Right lobe of liver (tissue), 4 donors: ENCODE data around the gene CCDC51.

Experiments used
- CTCF ChIP-seq, 4 donors: fragments of 200-600 bp in 3 of 4; fragments of 450-650 bp in 1 of 4; IDR thresholded peaks; one replicate each; pipeline versions ENCODE4 v1.5.1 to v1.8.0; 2016 to 2022; ENCODE audit warnings: antibody characterized with exemption in 4 of 4, mild to moderate bottlenecking in 2 of 4
- POLR2A ChIP-seq: fragments of 450-650 bp; IDR thresholded peaks from one replicate; pipeline ENCODE4 v1.6.1; 2017; ENCODE audit warnings: antibody characterized with exemption, mild to moderate bottlenecking
- donor health status: DM: no; HTN: no; CAD: no.
- donor health status: DM: no; HTN: no; CAD: no.
- donor health status: DM: no; HTN: yes; CAD: no.

- TF ChIP-seq CTCF (IDR thresholded peaks at IDR 0.05) = no peak
- no peak for TF ChIP-seq POLR2A
These were observed 17.6 kb downstream of the CCDC51 start for GRCh38 chr3:48422272-48422671.
